HCT116 (cell line): Measurements from ENCODE around the gene GRM4. TPM values are rescaled to one million over a fixed set of nuclear protein-coding genes. Genes with fewer than 3 reads are reported as not detected.

Experiments used
- ATAC-seq: fragments of 200-7000 bp; cut with Tn5 transposase; 2 replicates; pipeline ENCODE4 v1.9.1; 2020; ENCODE audit warnings: mild to moderate bottlenecking, moderate library complexity
- BruUV-seq: library from RNA; stranded (reverse); fragments of 400-500 nt; replicated peaks from 2 replicates; lab custom pipeline; 2021; lab: Mats Ljungman, UMichigan
- CTCF ChIA-PET: fragments of 300-600 bp; sonication (Branson Sonifier 250); formaldehyde crosslinking; loops from one replicate; lab custom pipeline; 2021; ENCODE audit warnings: antibody characterized with exemption; lab: Charles Lee
- POLR2A ChIA-PET: fragments of 300-600, 350-600 bp; sonication (Branson Sonifier 250); formaldehyde crosslinking; loops from one replicate; lab custom pipeline; 2021; ENCODE audit warnings: antibody characterized with exemption; lab: Charles Lee
- RAD21 ChIA-PET, 2 experiments: fragments of 300-600 bp; sonication (Branson Sonifier 250); formaldehyde crosslinking; loops; one replicate each; lab custom pipeline; 2023; ENCODE audit warnings: low total read pairs in 2 of 2; ENCODE audit not compliant: uncharacterized antibody in 2 of 2, unreplicated experiment in 2 of 2, low non-redundant PET in 1 of 2; lab: Charles Lee
- DNase-seq: peaks from one replicate; pipeline ENCODE4 v3.0.0-alpha.2; 2010; ENCODE audit warnings: low read depth, low spot score
- H2AFZ ChIP-seq: fragments of 200-600 bp; shearing (Covaris generic), sonication (generic); 2 replicates; pipeline ENCODE4 v1.6.1; 2017; ENCODE audit warnings: low read depth, mixed run types, mixed read lengths, antibody characterized with exemption, low read length; ENCODE audit not compliant: poor library complexity, severe bottlenecking
- H3K27ac ChIP-seq: 2 replicates; pipeline ENCODE4 v1.5.1; 2012; ENCODE audit warnings: low read depth, low read length
- H3K27me3 ChIP-seq: fragments of 200-600 bp; sonication (generic); 2 replicates; pipeline ENCODE4 v1.6.1; 2016; ENCODE audit warnings: mixed run types, low read length, mixed read lengths; ENCODE audit not compliant: insufficient read depth
- H3K36me3 ChIP-seq, 2 experiments: fragments of 200-500 bp in 1 of 2; fragments of 200-600 bp in 1 of 2; sonication (Bioruptor generic) in 1 of 2; sonication (generic) in 1 of 2; 2 replicates each; pipeline versions ENCODE4 v1.5.1 to v1.6.1; 2014 to 2016; ENCODE audit warnings: low read length in 2 of 2, inconsistent platforms in 1 of 2, mixed read lengths in 1 of 2, mixed run types in 1 of 2; ENCODE audit not compliant: insufficient read depth in 2 of 2, control insufficient read depth in 1 of 2
- H3K4me1 ChIP-seq, 2 experiments: fragments of 200-600 bp in 1 of 2; sonication (generic) in 1 of 2; 2 replicates each; pipeline versions ENCODE4 v1.5.1 to v1.6.1; 2012 to 2017; ENCODE audit warnings: low read length in 2 of 2, inconsistent platforms in 1 of 2, mild to moderate bottlenecking in 1 of 2, mixed read lengths in 1 of 2, mixed run types in 1 of 2, moderate library complexity in 1 of 2; ENCODE audit not compliant: insufficient read depth in 2 of 2, control insufficient read depth in 1 of 2
- H3K4me2 ChIP-seq: fragments of 200-600 bp; sonication (generic); 2 replicates; pipeline ENCODE4 v1.6.1; 2017; ENCODE audit warnings: mixed run types, low read length, mixed read lengths
- H3K4me3 ChIP-seq, 2 experiments: fragments of 200-600 bp in 1 of 2; sonication (generic) in 1 of 2; replicated peaks in 1 of 2; 2 replicates each; pipeline ENCODE4 v1.5.1; 2011 to 2016; ENCODE audit warnings: low read length in 2 of 2, control low read depth in 1 of 2, low read depth in 1 of 2, mild to moderate bottlenecking in 1 of 2, mixed read lengths in 1 of 2, mixed run types in 1 of 2
- H3K79me2 ChIP-seq: fragments of 200-600 bp; sonication (generic); 2 replicates; pipeline ENCODE4 v1.6.1; 2017; ENCODE audit warnings: mild to moderate bottlenecking, mixed run types, low read length, moderate library complexity, mixed read lengths; ENCODE audit not compliant: insufficient read depth
- H3K9ac ChIP-seq: fragments of 200-600 bp; sonication (generic); 2 replicates; pipeline ENCODE4 v1.6.1; 2016; ENCODE audit warnings: low read length, mixed read lengths
- H3K9me2 ChIP-seq: fragments of 200-600 bp; sonication (generic), shearing (Covaris generic); 2 replicates; pipeline ENCODE4 v1.6.1; 2017; ENCODE audit warnings: mixed run types, mild to moderate bottlenecking, moderate library complexity; ENCODE audit not compliant: insufficient read depth
- H3K9me3 ChIP-seq, 2 experiments: fragments of 200-500 bp in 1 of 2; fragments of 200-600 bp in 1 of 2; sonication (Bioruptor generic) in 1 of 2; sonication (generic) in 1 of 2; 2 replicates each; pipeline ENCODE4 v1.6.1; 2014 to 2017; ENCODE audit warnings: low read length in 2 of 2, mixed read lengths in 2 of 2, inconsistent platforms in 1 of 2, low read depth in 1 of 2, mild to moderate bottlenecking in 1 of 2, mixed run types in 1 of 2, moderate library complexity in 1 of 2; ENCODE audit not compliant: control insufficient read depth in 1 of 2, insufficient read depth in 1 of 2
- H4K20me1 ChIP-seq: fragments of 200-600 bp; sonication (generic), shearing (Covaris generic); 2 replicates; pipeline ENCODE4 v1.6.1; 2017; ENCODE audit warnings: mixed run types, mild to moderate bottlenecking, moderate library complexity; ENCODE audit not compliant: insufficient read depth
- EGR1 ChIP-seq: IDR thresholded peaks from 2 replicates; pipeline ENCODE4 v1.6.1; 2012; ENCODE audit warnings: low read depth
- EZH2phosphoT487 ChIP-seq: fragments of 200-600 bp; IDR thresholded peaks from 2 replicates; pipeline ENCODE4 v1.6.1; 2018; ENCODE audit warnings: antibody characterized with exemption, borderline replicate concordance
- REST ChIP-seq: IDR thresholded peaks from 2 replicates; pipeline ENCODE4 v1.6.1; 2012; ENCODE audit warnings: low read depth
- SRF ChIP-seq: IDR thresholded peaks from 2 replicates; pipeline ENCODE4 v1.6.1; 2012; ENCODE audit warnings: low read depth
- TCF7L2 ChIP-seq: IDR thresholded peaks from 2 replicates; pipeline ENCODE4 v1.7.0; 2011; ENCODE audit warnings: borderline replicate concordance, inconsistent platforms; ENCODE audit not compliant: insufficient read depth, insufficient read length; ENCODE audit errors: extremely low read depth
- YY1 ChIP-seq: IDR thresholded peaks from 2 replicates; pipeline ENCODE4 v1.6.1; 2011; ENCODE audit warnings: low read length, low read depth, moderate library complexity, mild to moderate bottlenecking; ENCODE audit not compliant: insufficient replicate concordance; ENCODE audit errors: extremely low read depth
- intact Hi-C: fragments of 100-400 bp; cut with micrococcal nuclease; formaldehyde crosslinking; loops from 2 replicates; pipeline ENCODE4 v1.10.0; 2022
- total RNA-seq: library from RNA; stranded (reverse); gene quantifications from one replicate; pipeline ENCODE4 v1.2.1, GENCODE V29; 2021; ENCODE audit not compliant: unreplicated experiment

The GRM4 gene
- total RNA-seq, 1 experiment from 2014 or later, result 2.6 TPM

GRCh38 chr6:34093206-34093605, 52.7 kb downstream of the GRM4 start:
- CTCF ChIA-PET, result interaction anchor here (1.1 kb wide), 1 partner anchor 11 kb away, joined by 3 read pairs; no protein-coding TSS in a partner anchor
- POLR2A ChIA-PET, result no interaction called here
- intact Hi-C loops, result no loop called here
- Histone ChIP-seq H2AFZ (no peak overlapping the region), H3K27me3 (no peaks in the 10 kb centered on the region), H3K9me3 (no peaks in the 10 kb centered on the region), H4K20me1 (no peaks in the 10 kb centered on the region), H3K27ac (no peak overlapping the region), H3K4me2 (no peak overlapping the region), H3K36me3 (no peaks in the 10 kb centered on the region), H3K4me3 (no peak overlapping the region), H3K9ac (no peak overlapping the region), H3K9me2 (no peaks in the 10 kb centered on the region), H3K4me1 (no peaks in the 10 kb centered on the region), H3K79me2 (no peaks in the 10 kb centered on the region)
- DNase-seq (no peak), ATAC-seq (no peak)
- RAD21 ChIA-PET, result no interaction called here
- no TSS peak for BruUV-seq
- TF ChIP-seq TCF7L2 (no peak), YY1 (no peak), SRF (no peak), EGR1 (no peak)

- ChIA-PET CTCF (no interaction called here), RAD21 (no interaction called here), POLR2A (no interaction called here)
- ATAC-seq, result no peak; the same call in 1 of the 2 replicates
- Histone ChIP-seq H3K79me2 (no peaks in the 10 kb centered on the region), H3K4me1 (no peaks in the 10 kb centered on the region), H3K9me2 (no peaks in the 10 kb centered on the region), H3K9ac (no peak overlapping the region), H2AFZ (no peak overlapping the region), H3K27ac (no peak overlapping the region), H3K4me2 (no peak overlapping the region), H3K9me3 (no peaks in the 10 kb centered on the region), H3K27me3 (no peaks in the 10 kb centered on the region), H3K4me3 (no peak overlapping the region), H4K20me1 (no peaks in the 10 kb centered on the region), H3K36me3 (no peaks in the 10 kb centered on the region)
- intact Hi-C loops, result no loop called here
- TF ChIP-seq REST, result no peak
- TF ChIP-seq EZH2phosphoT487, result no peak
- BruUV-seq, result no TSS peak
- no peak for DNase-seq
Observed at GRCh38 chr6:34092631-34093030, 53.3 kb downstream of the GRM4 start.
